GM23248 (cell line): ENCODE measurements around the gene CALB2. TPM values are rescaled to one million over a fixed set of nuclear protein-coding genes. Genes with fewer than 3 reads are reported as not detected.

Experiments
- DNase-seq: peaks from one replicate; pipeline ENCODE4 v3.0.0-alpha.2; 2015
- H2AFZ ChIP-seq: fragments of 200-600 bp; sonication (generic); 2 replicates; pipeline ENCODE4 v1.6.1; 2016; ENCODE audit warnings: antibody characterized with exemption
- H3F3A ChIP-seq: fragments of 200-600 bp; sonication (generic); 2 replicates; pipeline ENCODE4 v1.6.1; 2016; ENCODE audit warnings: mild to moderate bottlenecking, antibody characterized with exemption, mixed run types; ENCODE audit not compliant: insufficient read depth
- H3K27ac ChIP-seq: fragments of 200-600 bp; sonication (generic); 2 replicates; pipeline ENCODE4 v1.5.1; 2016; ENCODE audit warnings: mild to moderate bottlenecking
- H3K27me3 ChIP-seq: fragments of 200-600 bp; sonication (generic); replicated peaks from 2 replicates; pipeline ENCODE4 v1.6.1; 2016; ENCODE audit warnings: mild to moderate bottlenecking; ENCODE audit not compliant: insufficient read depth
- H3K36me3 ChIP-seq: fragments of 200-600 bp; sonication (generic); 2 replicates; pipeline ENCODE4 v1.6.1; 2016; ENCODE audit warnings: low read depth, mild to moderate bottlenecking
- H3K4me1 ChIP-seq: fragments of 200-600 bp; sonication (generic); 2 replicates; pipeline ENCODE4 v1.6.1; 2016; ENCODE audit warnings: mild to moderate bottlenecking; ENCODE audit not compliant: insufficient read depth
- H3K4me2 ChIP-seq: fragments of 200-600 bp; sonication (generic); one replicate; pipeline ENCODE4 v1.6.1; 2016; ENCODE audit warnings: mild to moderate bottlenecking; ENCODE audit not compliant: unreplicated experiment
- H3K4me3 ChIP-seq: fragments of 200-600 bp; sonication (generic); 2 replicates; pipeline ENCODE4 v1.5.1; 2016; ENCODE audit warnings: mild to moderate bottlenecking
- H3K79me2 ChIP-seq: fragments of 200-600 bp; sonication (generic); 2 replicates; pipeline ENCODE4 v1.6.1; 2016; ENCODE audit warnings: mild to moderate bottlenecking; ENCODE audit not compliant: insufficient read depth
- H3K9ac ChIP-seq: fragments of 200-600 bp; sonication (generic); 2 replicates; pipeline ENCODE4 v1.6.1; 2016; ENCODE audit warnings: mild to moderate bottlenecking
- H3K9me2 ChIP-seq: fragments of 200-600 bp; sonication (generic); 2 replicates; pipeline ENCODE4 v1.6.1; 2016; ENCODE audit warnings: mixed run types, mild to moderate bottlenecking, moderate library complexity; ENCODE audit not compliant: insufficient read depth
- H3K9me3 ChIP-seq: fragments of 200-600 bp; sonication (generic); one replicate; pipeline ENCODE4 v1.6.1; 2017; ENCODE audit warnings: low read depth
- H4K20me1 ChIP-seq: fragments of 200-600 bp; sonication (generic); 2 replicates; pipeline ENCODE4 v1.6.0; 2016; ENCODE audit not compliant: insufficient read depth
- EZH2 ChIP-seq: fragments of 200-600 bp; sonication (generic); IDR thresholded peaks from 2 replicates; pipeline ENCODE4 v1.6.1; 2018; ENCODE audit warnings: antibody characterized with exemption, mild to moderate bottlenecking; ENCODE audit not compliant: insufficient read depth, poor library complexity, severe bottlenecking
- EZH2phosphoT487 ChIP-seq: fragments of 200-600 bp; sonication (generic); IDR thresholded peaks from 2 replicates; pipeline ENCODE4 v1.6.1; 2018; ENCODE audit warnings: antibody characterized with exemption, moderate library complexity, mild to moderate bottlenecking, low read depth; ENCODE audit not compliant: insufficient read depth
- WGBS, 2 experiments: methylation state at CpG; one replicate each; pipeline ENCODE4 v1.1.6; 2015 to 2017; ENCODE audit warnings: low lambda C conversion rate in 2 of 2, low coverage in 1 of 2; ENCODE audit errors: missing lambda C conversion rate in 2 of 2; 5-methylcytosine and 5-hydroxymethylcytosine counted together
- in situ Hi-C: fragments of 300-500 bp; cut with MboI; formaldehyde crosslinking; loops from 2 replicates; pipeline ENCODE4 v1.15.0; 2020
- polyA plus RNA-seq: library from polyadenylated mRNA; unstranded; fragments of >200 nt; fragmentation: Nextera tagmentation; extraction: Ambion mirVana; gene quantifications from 2 replicates; pipeline ENCODE4 v1.2.1, GENCODE V29; 2016
- total RNA-seq: library from RNA; depleted of rRNA; stranded (reverse); fragments of >200 nt; shearing (Covaris generic); gene quantifications from 2 replicates; pipeline ENCODE4 v1.2.3, GENCODE V29; 2014

CALB2 gene
- total and polyA plus RNA-seq, 2 experiments from 2014 or later = 1.2 to 1.8 TPM

DNA sequence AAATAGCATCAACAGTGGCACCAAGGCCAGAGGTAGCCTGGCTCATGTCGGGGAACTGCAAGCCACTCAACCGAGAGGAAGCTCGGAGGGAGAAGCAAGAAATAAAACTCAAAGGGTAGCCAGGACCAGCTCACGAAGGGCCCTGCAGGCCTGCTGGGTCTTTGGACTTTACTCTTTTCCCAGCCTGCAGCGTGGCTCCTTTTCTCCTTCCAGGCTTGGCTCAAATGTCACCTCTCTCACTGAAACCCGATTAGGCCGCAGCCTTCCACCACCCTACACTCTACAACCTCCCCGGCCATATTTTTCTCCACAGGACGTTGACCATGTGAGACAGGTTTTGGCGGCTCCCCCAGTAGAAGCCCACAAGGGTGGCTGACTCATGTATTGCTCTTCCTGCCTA, 38.1 kb downstream of the CALB2 start:
- WGBS, 2 experiments = 42 to 51% methylated on average over 10 of the region's 10 CpGs
- Histone ChIP-seq H3K36me3 (no peaks in the 10 kb centered on the region), H3F3A (no peaks in the 10 kb centered on the region), H3K4me2 (no peak overlapping the region), H3K4me3 (no peak overlapping the region), H2AFZ (no peak overlapping the region), H3K79me2 (no peaks in the 10 kb centered on the region), H4K20me1 (no peaks in the 10 kb centered on the region), H3K4me1 (no peaks in the 10 kb centered on the region), H3K9ac (no peak overlapping the region), H3K27ac (no peak overlapping the region), H3K9me2 (no peaks in the 10 kb centered on the region), H3K27me3 (peaks cover 3% of the 10 kb centered on the region; the same call in 1 of the 2 replicates), H3K9me3 (no peaks in the 10 kb centered on the region)
- in situ Hi-C loops = no loop called here
- no peak for DNase-seq
- TF ChIP-seq EZH2 = no peak
- no peak for TF ChIP-seq EZH2phosphoT487

- Histone ChIP-seq H3K4me3 (no peak overlapping the region), H3K79me2 (no peaks in the 10 kb centered on the region), H3K9me2 (no peaks in the 10 kb centered on the region), H3K9ac (no peak overlapping the region), H2AFZ (no peak overlapping the region), H3K27me3 (peaks cover 2% of the 10 kb centered on the region; the same call in 1 of the 2 replicates), H4K20me1 (no peaks in the 10 kb centered on the region), H3K4me1 (no peaks in the 10 kb centered on the region), H3K36me3 (no peaks in the 10 kb centered on the region), H3K9me3 (no peaks in the 10 kb centered on the region), H3F3A (no peaks in the 10 kb centered on the region), H3K4me2 (no peak overlapping the region), H3K27ac (no peak overlapping the region)
- 74 to 75% methylated on average over 11 of the region's 11 CpGs for WGBS, 2 experiments
- DNase-seq = no peak
- in situ Hi-C loops = no loop called here
- TF ChIP-seq EZH2 = no peak
Measured at GRCh38 chr16:71399801-71400563, 41.5 kb downstream of the CALB2 start.

- no peaks in the 10 kb centered on the region for H3K4me1 ChIP-seq
- no peaks in the 10 kb centered on the region for H3K79me2 ChIP-seq
- no peaks in the 10 kb centered on the region; the same call in 1 of the 2 replicates for H3K27me3 ChIP-seq
- 35 to 44% methylated on average over 6 of the region's 6 CpGs for WGBS, 2 experiments
- no peak overlapping the region for H3K27ac ChIP-seq
- DNase-seq = no peak
- H2AFZ ChIP-seq = no peak overlapping the region
- H3K4me3 ChIP-seq = no peak overlapping the region
- H3K36me3 ChIP-seq = no peaks in the 10 kb centered on the region
- H4K20me1 ChIP-seq = no peaks in the 10 kb centered on the region
- H3K9me2 ChIP-seq = no peaks in the 10 kb centered on the region
- no peaks in the 10 kb centered on the region for H3F3A ChIP-seq
- TF ChIP-seq EZH2phosphoT487 = no peak
- no peak for TF ChIP-seq EZH2
- in situ Hi-C loops = no loop called here
- H3K9ac ChIP-seq = no peak overlapping the region
- H3K9me3 ChIP-seq = no peaks in the 10 kb centered on the region
- no peak overlapping the region for H3K4me2 ChIP-seq
Measured at GRCh38 chr16:71402007-71402406, 43.5 kb downstream of the CALB2 start.

DNA sequence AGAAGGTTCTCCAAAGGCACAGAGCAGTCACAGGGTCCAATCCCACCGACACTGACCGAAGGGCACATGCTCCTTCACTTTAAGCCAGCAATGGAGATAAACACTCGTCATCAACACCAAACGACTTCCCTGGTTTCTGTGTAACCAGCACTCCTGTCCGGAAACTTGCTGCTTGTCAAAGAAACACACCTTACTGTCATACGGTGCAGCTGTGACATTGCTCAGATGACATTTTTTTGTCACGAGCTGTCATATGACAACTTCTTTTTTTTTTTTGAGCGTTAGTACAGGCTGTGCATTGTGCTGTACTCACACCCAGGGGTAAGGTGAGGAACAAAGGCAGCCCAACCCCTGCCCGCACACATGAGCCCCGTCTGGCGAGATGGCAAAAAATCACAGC, 44.2 kb downstream of the CALB2 start:
- no peaks in the 10 kb centered on the region; the same call in 1 of the 2 replicates for H3K27me3 ChIP-seq
- DNase-seq = no peak
- no peak overlapping the region for H3K4me3 ChIP-seq
- WGBS, 2 experiments = 46 to 53% methylated on average over 11 of the region's 11 CpGs
- no peaks in the 10 kb centered on the region for H3K4me1 ChIP-seq
- TF ChIP-seq EZH2phosphoT487 (no peak), EZH2 (no peak)
- no peaks in the 10 kb centered on the region for H3F3A ChIP-seq
- in situ Hi-C loops = no loop called here
- no peaks in the 10 kb centered on the region for H3K79me2 ChIP-seq
- no peaks in the 10 kb centered on the region for H3K9me2 ChIP-seq
- no peaks in the 10 kb centered on the region for H4K20me1 ChIP-seq
- no peak overlapping the region for H3K4me2 ChIP-seq
- H3K9me3 ChIP-seq = no peaks in the 10 kb centered on the region
- H3K9ac ChIP-seq = no peak overlapping the region
- no peaks in the 10 kb centered on the region for H3K36me3 ChIP-seq
- H3K27ac ChIP-seq = no peak overlapping the region
- H2AFZ ChIP-seq = no peak overlapping the region

GRCh38 chr16:71404364-71404763, 45.8 kb downstream of the CALB2 start:
- in situ Hi-C loops = no loop called here

More at GRCh38 chr16:71404364-71404763, 45.8 kb downstream of the CALB2 start:
- Histone ChIP-seq H3F3A (no peaks in the 10 kb centered on the region), H2AFZ (no peak overlapping the region), H3K9me2 (no peaks in the 10 kb centered on the region), H3K9ac (no peak overlapping the region), H4K20me1 (no peaks in the 10 kb centered on the region), H3K27me3 (peaks cover 4% of the 10 kb centered on the region; the same call in 1 of the 2 replicates), H3K4me3 (no peak overlapping the region), H3K36me3 (no peaks in the 10 kb centered on the region), H3K9me3 (no peaks in the 10 kb centered on the region), H3K4me1 (no peaks in the 10 kb centered on the region), H3K4me2 (no peak overlapping the region), H3K79me2 (no peaks in the 10 kb centered on the region), H3K27ac (no peak overlapping the region)
- DNase-seq = no peak
- WGBS, 2 experiments = 64 to 67% methylated on average over 4 of the region's 4 CpGs
- TF ChIP-seq EZH2 (no peak), EZH2phosphoT487 (no peak)
